DND-41 (cell line): ENCODE measurements around the gene EPB41L5.

Experiments used
- CTCF ChIP-seq: IDR thresholded peaks from 2 replicates; pipeline ENCODE4 v1.5.1; 2012; ENCODE audit warnings: borderline replicate concordance, low read length, moderate library complexity, mild to moderate bottlenecking; ENCODE audit not compliant: poor library complexity, severe bottlenecking; ENCODE audit errors: extremely low read depth
- EZH2 ChIP-seq: IDR thresholded peaks from 3 replicates; pipeline ENCODE4 v1.6.1; 2012; ENCODE audit warnings: borderline replicate concordance, low read depth, mild to moderate bottlenecking, moderate library complexity, low read length, inconsistent platforms; ENCODE audit not compliant: severe bottlenecking

GRCh38 chr2:120189189-120189588 is 176.3 kb downstream of the EPB41L5 start:
- TF ChIP-seq CTCF (no peak), EZH2 (no peak)
